ENCODE measurements around the gene SUPT3H. TPM values are rescaled to one million over a fixed set of nuclear protein-coding genes. Genes with fewer than 3 reads are reported as not detected.

SUPT3H gene
- total and polyA plus RNA-seq, 2 of the 8 experiments (the other 6 are each of a cell fraction or from before 2014, with no cell fraction given), result 18.8 to 23.0 TPM

DNA sequence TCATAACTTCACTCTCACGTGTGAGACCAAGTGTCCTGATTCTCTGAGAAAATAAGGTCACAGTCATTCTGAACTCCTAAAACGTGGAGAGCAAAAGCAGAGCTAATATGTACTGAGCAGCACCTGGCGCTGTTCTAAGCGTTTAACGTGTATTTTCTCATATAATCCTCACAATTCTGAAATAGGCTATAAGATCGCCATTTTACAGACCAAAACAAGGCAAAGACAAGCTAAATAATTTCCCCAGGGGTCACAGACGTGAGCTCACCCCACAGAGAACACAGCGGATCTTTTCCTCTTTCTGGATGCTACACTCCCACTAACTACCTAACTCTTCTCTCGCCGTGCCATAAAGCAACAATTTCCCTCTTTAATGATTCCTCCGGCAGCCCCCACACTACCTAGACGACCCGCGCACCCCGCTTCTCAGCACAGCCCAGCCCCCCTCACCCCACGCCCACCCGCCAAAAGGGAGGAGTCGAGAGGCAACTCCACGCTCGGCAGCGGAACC is 636 bp downstream of the SUPT3H start:
- H4K91ac ChIP-seq (replicated peaks; ENCODE audit: insufficient read length, low read length), result no peak overlapping the region
- no peak overlapping the region for H2AK5ac ChIP-seq (ENCODE audit: low read depth, low read length)
- H3K36me3 ChIP-seq (ENCODE audit: control insufficient read depth in 2 of 4, insufficient read depth in 4 of 4, low read length in 3 of 4), result no peaks in the 10 kb centered on the region
- peak overlapping the region; percentile 5; the same call in 1 of the 2 replicates for H2BK12ac ChIP-seq (ENCODE audit: low read depth, low read length)
- TF ChIP-seq PHF8 (conservative IDR thresholded peaks at IDR 0.05; ENCODE audit: low read depth, low read length) (0 out of 2 replicates have a peak, but pooled peaks have one; percentile 24), BACH1 (IDR thresholded peaks at IDR 0.05; ENCODE audit: low read length) (0 out of 2 replicates have a peak, but pooled peaks have one; percentile 8)
- TF ChIP-seq, protein P1, sequence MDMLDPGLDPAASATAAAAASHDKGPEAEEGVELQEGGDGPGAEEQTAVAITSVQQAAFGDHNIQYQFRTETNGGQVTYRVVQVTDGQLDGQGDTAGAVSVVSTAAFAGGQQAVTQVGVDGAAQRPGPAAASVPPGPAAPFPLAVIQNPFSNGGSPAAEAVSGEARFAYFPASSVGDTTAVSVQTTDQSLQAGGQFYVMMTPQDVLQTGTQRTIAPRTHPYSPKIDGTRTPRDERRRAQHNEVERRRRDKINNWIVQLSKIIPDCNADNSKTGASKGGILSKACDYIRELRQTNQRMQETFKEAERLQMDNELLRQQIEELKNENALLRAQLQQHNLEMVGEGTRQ (IDR thresholded peaks at IDR 0.05; ENCODE audit: low read length), result no peak
- 2% methylated on average over 12 of the region's 21 CpGs; no CpG with 5 or more reads in 1 of the 2 experiments for WGBS, 2 experiments (ENCODE audit: extremely low coverage in 1 of 2, insufficient coverage in 1 of 2, insufficient read length in 1 of 2, insufficient replicate concordance in 2 of 2, low coverage in 1 of 2, low lambda C conversion rate in 2 of 2, missing lambda C conversion rate in 1 of 2)
- peak overlapping the region; percentile 87 for H2AFZ ChIP-seq (ENCODE audit: low read length)
- peaks cover 7% of the 10 kb centered on the region for H3K23me2 ChIP-seq (ENCODE audit: low read depth, low read length)
- DNase-seq (ENCODE audit: low read depth in 1 of 2, low spot score in 2 of 2), result no peak
- H3K4ac ChIP-seq (replicated peaks; ENCODE audit: insufficient read length, low read depth, low read length), result no peak overlapping the region
- peak overlapping the region; percentile 76 to 91 (median 84) for H3K9ac ChIP-seq (replicated peaks in 1 of 4; ENCODE audit: extremely low read depth in 1 of 4, low read depth in 3 of 4, low read length in 3 of 4)
- H3K9me3 ChIP-seq (ENCODE audit: insufficient read depth in 2 of 2, low read depth in 1 of 2, low read length in 1 of 2), result no peaks in the 10 kb centered on the region
- no peak overlapping the region for H2BK20ac ChIP-seq (ENCODE audit: low read length)
- H3K14ac ChIP-seq (ENCODE audit: insufficient read length), result no peak overlapping the region
- peaks cover 0 to 40% of the 10 kb centered on the region in 2 experiments; a peak in 2 of 4 replicates for H3K79me2 ChIP-seq (ENCODE audit: control insufficient read depth in 1 of 2, insufficient read depth in 2 of 2, low read length in 2 of 2)
- peaks cover 0 to 4% (median 3%) of the 10 kb centered on the region in 4 experiments; a peak in 4 of 7 replicates for H3K4me1 ChIP-seq (replicated peaks in 1 of 4; ENCODE audit: control insufficient read depth in 3 of 4, insufficient read depth in 4 of 4, low read length in 3 of 4)
- H3K27me3 ChIP-seq (replicated peaks in 1 of 4; ENCODE audit: control insufficient read depth in 3 of 4, extremely low read depth in 1 of 4, insufficient read depth in 3 of 4, low read length in 3 of 4), result no peaks in the 10 kb centered on the region
- POLR2A ChIA-PET (ENCODE audit: partially characterized antibody), result interaction anchor here (1.6 to 2.2 kb wide), 4 partner anchors 10 to 721 kb away, joined by 5 to 20 read pairs (median 7); no protein-coding TSS in a partner anchor
- peak overlapping the region; percentile 88 for H2BK5ac ChIP-seq (ENCODE audit: low read depth, low read length)
- H3K27ac ChIP-seq (ENCODE audit: low read depth, low read length), result peak overlapping the region; percentile 86; the same call in 1 of the 2 replicates
- H4K5ac ChIP-seq (ENCODE audit: insufficient read length, low read depth, low read length), result no peak overlapping the region
- no peaks in the 10 kb centered on the region; the same call in 1 of the 2 replicates for H3K79me1 ChIP-seq (ENCODE audit: low read depth, low read length)
- no peak overlapping the region for H2BK120ac ChIP-seq (replicated peaks; ENCODE audit: low read depth, low read length)
- H3K56ac ChIP-seq (replicated peaks; ENCODE audit: insufficient read length, low read depth, low read length), result peak overlapping the region; percentile 13
- H3K18ac ChIP-seq (ENCODE audit: extremely low read depth, low read length), result peak overlapping the region; percentile 62
- peak overlapping the region; percentile 37; the same call in 1 of the 2 replicates for H2BK15ac ChIP-seq (ENCODE audit: low read length)
- CTCF ChIA-PET (ENCODE audit: partially characterized antibody), result interaction anchor here (0.6 to 1.9 kb wide), 3 partner anchors 124 to 1041 kb away, joined by 3 to 5 read pairs (median 4); no protein-coding TSS in a partner anchor
- H3K4me2 ChIP-seq (ENCODE audit: insufficient read depth in 1 of 2, low read depth in 2 of 2, low read length in 2 of 2), result peak overlapping the region; percentile 89 to 90
- H3K23ac ChIP-seq (ENCODE audit: insufficient read length), result no peak overlapping the region
- no peaks in the 10 kb centered on the region for H4K20me1 ChIP-seq (replicated peaks in 1 of 2; ENCODE audit: control insufficient read depth in 1 of 2, insufficient read depth in 2 of 2, low read length in 2 of 2)
- FAIRE-seq, result no peak
- peak overlapping the region; percentile 83 to 92 (median 89) for H3K4me3 ChIP-seq (ENCODE audit: extremely low read depth in 1 of 4, insufficient read depth in 2 of 4, low read depth in 3 of 4, low read length in 4 of 4)
- peak overlapping the region; percentile 90; the same call in 1 of the 2 replicates for H4K8ac ChIP-seq (ENCODE audit: extremely low read depth, insufficient read depth, low read length)
